H9 (cell line): ENCODE measurements around the gene CCDC124. TPM values are rescaled to one million over a fixed set of nuclear protein-coding genes. Genes with fewer than 3 reads are reported as not detected.

Source experiments
- DNase-seq: peaks from one replicate; pipeline ENCODE4 v3.0.0-alpha.2; 2017
- H2AFZ ChIP-seq: one replicate; pipeline ENCODE4 v1.6.1; 2013; ENCODE audit warnings: mild to moderate bottlenecking, low read length, control low read depth, moderate library complexity
- H2AK5ac ChIP-seq: 2 replicates; pipeline ENCODE4 v1.6.1; 2013; ENCODE audit warnings: low read length, control low read depth, mixed read lengths; ENCODE audit not compliant: insufficient read length
- H2BK120ac ChIP-seq: one replicate; pipeline ENCODE4 v1.6.1; 2013; ENCODE audit warnings: low read depth, mild to moderate bottlenecking, low read length, control low read depth, inconsistent platforms; ENCODE audit not compliant: poor library complexity, severe bottlenecking
- H2BK12ac ChIP-seq: 2 replicates; pipeline ENCODE4 v1.6.1; 2013; ENCODE audit warnings: low read length, control low read depth, mixed read lengths, low read depth; ENCODE audit not compliant: insufficient read length
- H2BK15ac ChIP-seq: 2 replicates; pipeline ENCODE4 v1.6.1; 2013; ENCODE audit warnings: low read depth, low read length, control low read depth
- H2BK20ac ChIP-seq: one replicate; pipeline ENCODE4 v1.6.1; 2013; ENCODE audit warnings: low read depth, mild to moderate bottlenecking, low read length, control low read depth, inconsistent platforms; ENCODE audit not compliant: poor library complexity, severe bottlenecking
- H2BK5ac ChIP-seq: 2 replicates; pipeline ENCODE4 v1.6.1; 2013; ENCODE audit warnings: low read length, control low read depth, mixed read lengths; ENCODE audit not compliant: insufficient read length
- H3K14ac ChIP-seq: 2 replicates; pipeline ENCODE4 v1.6.1; 2013; ENCODE audit warnings: low read length, control low read depth; ENCODE audit not compliant: insufficient read depth
- H3K18ac ChIP-seq: 2 replicates; pipeline ENCODE4 v1.6.1; 2013; ENCODE audit warnings: low read depth, mild to moderate bottlenecking, mixed read lengths, low read length, control low read depth; ENCODE audit not compliant: insufficient read length
- H3K23ac ChIP-seq: 2 replicates; pipeline ENCODE4 v1.6.1; 2013; ENCODE audit warnings: low read length, control low read depth, mixed read lengths, low read depth; ENCODE audit not compliant: insufficient read length
- H3K23me2 ChIP-seq: 2 replicates; pipeline ENCODE4 v1.6.1; 2013; ENCODE audit warnings: low read depth, mild to moderate bottlenecking, mixed read lengths, low read length, control low read depth; ENCODE audit not compliant: insufficient read length, poor library complexity, severe bottlenecking
- H3K27ac ChIP-seq: 2 replicates; pipeline ENCODE4 v1.5.1; 2013; ENCODE audit warnings: low read length, control low read depth, mixed read lengths, low read depth; ENCODE audit not compliant: insufficient read length
- H3K27me3 ChIP-seq: 2 replicates; pipeline ENCODE4 v1.6.1; 2013; ENCODE audit warnings: low read length, control low read depth, inconsistent platforms; ENCODE audit not compliant: insufficient read depth
- H3K4ac ChIP-seq: 2 replicates; pipeline ENCODE4 v1.6.1; 2013; ENCODE audit warnings: low read depth, mild to moderate bottlenecking, control low read depth, inconsistent platforms, low read length, moderate library complexity
- H3K4me1 ChIP-seq: 2 replicates; pipeline ENCODE4 v1.6.1; 2013; ENCODE audit warnings: low read length, control low read depth, inconsistent platforms; ENCODE audit not compliant: insufficient read depth
- H3K4me2 ChIP-seq: 2 replicates; pipeline ENCODE4 v1.6.1; 2013; ENCODE audit warnings: low read length, control low read depth, mixed read lengths; ENCODE audit not compliant: insufficient read length, insufficient read depth
- H3K56ac ChIP-seq: 2 replicates; pipeline ENCODE4 v1.6.1; 2013; ENCODE audit warnings: low read depth, mild to moderate bottlenecking, mixed read lengths, low read length, control low read depth; ENCODE audit not compliant: insufficient read length
- H3K79me1 ChIP-seq: 2 replicates; pipeline ENCODE4 v1.6.1; 2013; ENCODE audit warnings: low read depth, mild to moderate bottlenecking, moderate library complexity, low read length, control low read depth, inconsistent platforms; ENCODE audit not compliant: insufficient read depth, poor library complexity, severe bottlenecking
- H3K79me2 ChIP-seq: 2 replicates; pipeline ENCODE4 v1.6.1; 2013; ENCODE audit warnings: low read length, control low read depth, inconsistent platforms; ENCODE audit not compliant: insufficient read depth
- H3K9ac ChIP-seq: 2 replicates; pipeline ENCODE4 v1.6.1; 2013; ENCODE audit warnings: low read length, control low read depth, mixed read lengths; ENCODE audit not compliant: insufficient read length; ENCODE audit errors: extremely low read depth
- H3K9me3 ChIP-seq: one replicate; pipeline ENCODE4 v1.6.1; 2013; ENCODE audit warnings: low read depth, low read length, inconsistent platforms; ENCODE audit not compliant: control insufficient read depth
- H3T11ph ChIP-seq: one replicate; pipeline ENCODE4 v1.6.1; 2013; ENCODE audit warnings: mild to moderate bottlenecking, low read length, control low read depth, inconsistent platforms
- H4K20me1 ChIP-seq: one replicate; pipeline ENCODE4 v1.6.1; 2013; ENCODE audit not compliant: control insufficient read depth, insufficient read length, insufficient read depth
- H4K5ac ChIP-seq: 2 replicates; pipeline ENCODE4 v1.6.1; 2013; ENCODE audit warnings: low read depth, mild to moderate bottlenecking, mixed read lengths, low read length, control low read depth; ENCODE audit not compliant: insufficient read length
- H4K8ac ChIP-seq: replicated peaks from 2 replicates; pipeline ENCODE4 v1.6.1; 2013; ENCODE audit warnings: low read length, control low read depth, mixed read lengths, low read depth; ENCODE audit not compliant: insufficient read length
- H4K91ac ChIP-seq: 2 replicates; pipeline ENCODE4 v1.6.1; 2013; ENCODE audit warnings: low read depth, mild to moderate bottlenecking, moderate library complexity, mixed read lengths, low read length, control low read depth; ENCODE audit not compliant: insufficient read length
- H3K27ac Mint-ChIP-seq, 3 experiments: 2 replicates in 2 of 3; 3 replicates in 1 of 3; pipeline ENCODE4 v1.8.0; 2020 to 2021; ENCODE audit warnings: mixed read lengths in 3 of 3, mild to moderate bottlenecking in 1 of 3, moderate library complexity in 1 of 3
- H3K27me3 Mint-ChIP-seq: 2 replicates; pipeline ENCODE4 v1.8.0; 2021; ENCODE audit warnings: low read depth, mild to moderate bottlenecking, moderate library complexity, mixed read lengths
- H3K36me3 Mint-ChIP-seq, 3 experiments: 2 replicates in 2 of 3; 3 replicates in 1 of 3; pipeline ENCODE4 v1.8.0; 2020 to 2021; ENCODE audit warnings: low read depth in 3 of 3, mixed read lengths in 3 of 3; ENCODE audit not compliant: insufficient read depth in 1 of 3
- H3K4me1 Mint-ChIP-seq, 2 experiments: 2 replicates each; pipeline ENCODE4 v1.8.0; 2020; ENCODE audit warnings: mixed read lengths in 2 of 2
- H3K4me3 Mint-ChIP-seq, 2 experiments: 2 replicates in 1 of 2; 3 replicates in 1 of 2; pipeline ENCODE4 v1.8.0; 2020 to 2021; ENCODE audit warnings: mild to moderate bottlenecking in 2 of 2, mixed read lengths in 2 of 2, moderate library complexity in 1 of 2
- H3K9me3 Mint-ChIP-seq, 2 experiments: 2 replicates in 1 of 2; 3 replicates in 1 of 2; pipeline ENCODE4 v1.8.0; 2020; ENCODE audit warnings: mild to moderate bottlenecking in 2 of 2, mixed read lengths in 2 of 2, moderate library complexity in 1 of 2
- CTCF ChIP-seq: fragments of 200-600 bp; sonication (generic); conservative IDR thresholded peaks from 3 replicates; pipeline ENCODE4 v1.8.0; 2021; ENCODE audit warnings: antibody characterized with exemption, mild to moderate bottlenecking
- WGBS: extraction: QIAGEN DNeasy Blood & Tissue Kit; methylation state at CpG from one replicate; pipeline ENCODE4 v1.1.7; 2013; ENCODE audit warnings: missing lambda C conversion rate, low lambda C conversion rate, mixed read lengths; ENCODE audit not compliant: insufficient read length; ENCODE audit errors: extremely low coverage; 5-methylcytosine and 5-hydroxymethylcytosine counted together
- total RNA-seq: library from RNA; stranded (reverse); gene quantifications from 2 replicates; pipeline ENCODE4 v1.2.1, GENCODE V29; 2021

Gene CCDC124
- total RNA-seq, 1 experiment from 2014 or later, result 119 TPM

GRCh38 chr19:17908244-17908643, 24.6 kb upstream of the CCDC124 start:
- WGBS, result no CpG with 5 or more reads among the region's 3 CpGs

More at GRCh38 chr19:17908244-17908643, 24.6 kb upstream of the CCDC124 start:
- no peak overlapping the region for H3K27ac ChIP-seq
- Mint-ChIP-seq H3K36me3 (peaks cover 7 to 14% (median 9%) of the 10 kb centered on the region in 3 experiments), H3K27me3 (no peaks in the 10 kb centered on the region; the same call in 1 of the 2 replicates), H3K27ac (no peak overlapping the region), H3K4me3 (no peak overlapping the region), H3K4me1 (peaks cover 8% of the 10 kb centered on the region in 2 experiments), H3K9me3 (peaks cover 16 to 27% of the 10 kb centered on the region in 2 experiments)
- peaks cover 4% of the 10 kb centered on the region for H3K9me3 ChIP-seq
- no peak for DNase-seq
- no peak overlapping the region for H2BK120ac ChIP-seq
- no peak overlapping the region for H2AK5ac ChIP-seq
- no peaks in the 10 kb centered on the region for H3K23me2 ChIP-seq
- H3K4me2 ChIP-seq, result no peak overlapping the region
- H4K20me1 ChIP-seq, result no peaks in the 10 kb centered on the region
- no peaks in the 10 kb centered on the region for H3K79me2 ChIP-seq
- no peak overlapping the region for H4K5ac ChIP-seq
- H3K27me3 ChIP-seq, result no peaks in the 10 kb centered on the region
- H3K56ac ChIP-seq, result no peak overlapping the region
- H2BK5ac ChIP-seq, result no peak overlapping the region
- H3T11ph ChIP-seq, result no peak overlapping the region
- H3K4ac ChIP-seq, result no peak overlapping the region
- no peak overlapping the region for H3K18ac ChIP-seq
- no peak overlapping the region for H2BK15ac ChIP-seq
- H4K91ac ChIP-seq, result no peak overlapping the region
- H3K23ac ChIP-seq, result no peak overlapping the region
- no peak overlapping the region for H4K8ac ChIP-seq
- H3K14ac ChIP-seq, result no peak overlapping the region
- H2AFZ ChIP-seq, result no peak overlapping the region
- H3K4me1 ChIP-seq, result peaks cover 5% of the 10 kb centered on the region; the same call in 1 of the 2 replicates
- no peak overlapping the region for H2BK12ac ChIP-seq
- no peak for TF ChIP-seq CTCF
- H2BK20ac ChIP-seq, result no peak overlapping the region
- no peaks in the 10 kb centered on the region for H3K79me1 ChIP-seq
- H3K9ac ChIP-seq, result no peak overlapping the region
